ENCODE results near the gene ZG16. TPM values are rescaled to one million over a fixed set of nuclear protein-coding genes. Genes with fewer than 3 reads are reported as not detected.
A peak's percentile ranks its signal among the peaks of the same experiment; 100 is the strongest.

The ZG16 gene
- total and polyA plus RNA-seq, 2 of the 8 experiments (the other 6 are each of a cell fraction or from before 2014, with no cell fraction given) = not detected

DNA sequence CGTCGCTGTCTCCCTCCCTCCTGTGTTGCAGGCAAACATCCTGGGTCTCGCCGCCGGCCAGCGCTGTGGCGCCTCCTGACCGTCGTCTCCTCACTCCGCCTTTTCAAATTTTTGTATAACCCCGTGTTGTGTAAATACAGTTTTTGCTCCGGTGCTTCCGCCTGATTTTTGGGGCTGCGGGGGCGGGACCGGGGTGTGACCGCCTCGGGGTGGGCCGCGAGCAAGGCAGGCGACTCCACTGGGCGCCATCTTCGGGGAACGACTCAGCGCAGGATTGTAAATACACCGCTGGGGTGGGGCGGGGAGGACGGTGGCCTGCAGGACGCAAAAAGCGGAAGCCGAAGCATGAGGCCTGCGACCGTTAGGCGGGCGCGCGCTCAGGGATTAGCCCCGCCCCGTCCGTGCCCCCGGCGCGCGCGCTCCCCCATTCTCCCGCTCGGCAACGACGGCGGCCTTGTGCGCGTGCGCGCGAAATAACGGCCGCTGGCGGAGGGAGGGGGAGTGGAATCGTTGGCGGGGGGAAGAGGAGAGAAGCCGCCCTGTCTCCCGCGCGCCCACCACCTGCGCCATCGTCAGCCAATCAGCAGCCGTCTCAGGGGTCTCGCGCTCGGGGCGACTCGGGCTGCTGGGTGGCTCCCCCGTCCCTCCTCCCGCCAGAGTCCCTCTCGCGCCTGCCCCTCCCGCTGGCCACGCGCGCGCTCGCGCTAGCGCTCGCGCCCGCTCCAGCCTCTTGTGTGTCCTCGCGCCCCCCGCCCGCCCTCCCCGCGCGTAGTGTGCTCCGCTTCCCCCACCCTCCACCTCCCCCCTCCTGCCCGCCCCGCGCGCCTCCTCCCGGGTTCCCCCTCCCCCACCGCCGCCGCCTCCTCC is 27.4 kb downstream of the ZG16 start:
- Histone ChIP-seq H3K14ac (ENCODE audit: insufficient read length) (no peak overlapping the region), H4K20me1 (replicated peaks in 1 of 2; ENCODE audit: control insufficient read depth in 1 of 2, insufficient read depth in 2 of 2, low read length in 2 of 2) (peaks cover 15 to 26% of the 10 kb centered on the region in 2 experiments), H2BK120ac (replicated peaks; ENCODE audit: low read depth, low read length) (no peak overlapping the region), H2BK15ac (ENCODE audit: low read length) (no peak overlapping the region), H4K5ac (ENCODE audit: insufficient read length, low read depth, low read length) (peak overlapping the region; percentile 90), H3K27me3 (replicated peaks in 1 of 4; ENCODE audit: control insufficient read depth in 3 of 4, extremely low read depth in 1 of 4, insufficient read depth in 3 of 4, low read length in 3 of 4) (no peaks in the 10 kb centered on the region), H2BK5ac (ENCODE audit: low read depth, low read length) (peak overlapping the region; percentile 88), H3K36me3 (ENCODE audit: control insufficient read depth in 2 of 4, insufficient read depth in 4 of 4, low read length in 3 of 4) (peaks cover 25 to 58% (median 32%) of the 10 kb centered on the region in 4 experiments), H3K4me2 (ENCODE audit: insufficient read depth in 1 of 2, low read depth in 2 of 2, low read length in 2 of 2) (peak overlapping the region; percentile 69 to 94), H3K18ac (ENCODE audit: extremely low read depth, low read length) (peak overlapping the region; percentile 90), H4K8ac (ENCODE audit: extremely low read depth, insufficient read depth, low read length) (peak overlapping the region; percentile 77), H4K91ac (replicated peaks; ENCODE audit: insufficient read length, low read length) (peak overlapping the region; percentile 98), H2AFZ (ENCODE audit: low read length) (no peak overlapping the region), H3K79me1 (ENCODE audit: low read depth, low read length) (no peaks in the 10 kb centered on the region), H3K56ac (replicated peaks; ENCODE audit: insufficient read length, low read depth, low read length) (peak overlapping the region; percentile 11), H3K79me2 (ENCODE audit: control insufficient read depth in 1 of 2, insufficient read depth in 2 of 2, low read length in 2 of 2) (peaks cover 7 to 22% of the 10 kb centered on the region in 2 experiments), H2BK20ac (ENCODE audit: low read length) (no peak overlapping the region), H3K23me2 (ENCODE audit: low read depth, low read length) (peaks cover 13% of the 10 kb centered on the region; the same call in 1 of the 2 replicates), H3K4ac (replicated peaks; ENCODE audit: insufficient read length, low read depth, low read length) (peak overlapping the region; percentile 92), H2BK12ac (ENCODE audit: low read depth, low read length) (no peak overlapping the region; the same call in 1 of the 2 replicates), H3K4me1 (replicated peaks in 1 of 4; ENCODE audit: control insufficient read depth in 3 of 4, insufficient read depth in 4 of 4, low read length in 3 of 4) (peaks cover 0 to 35% (median 25%) of the 10 kb centered on the region in 4 experiments; a peak in 6 of 7 replicates), H2AK5ac (ENCODE audit: low read depth, low read length) (0 out of 2 replicates have a peak overlapping the region, but pooled peaks have one; percentile 47), H3K9me3 (ENCODE audit: insufficient read depth in 2 of 2, low read depth in 1 of 2, low read length in 1 of 2) (no peaks in the 10 kb centered on the region), H3K27ac (ENCODE audit: low read depth, low read length) (peak overlapping the region; percentile 86), H3K23ac (ENCODE audit: insufficient read length) (no peak overlapping the region), H3K9ac (replicated peaks in 1 of 4; ENCODE audit: extremely low read depth in 1 of 4, low read depth in 3 of 4, low read length in 3 of 4) (peak overlapping the region in 3 of 4 experiments; percentile 22 to 82 (median 79); a peak in 6 of 7 replicates), H3K4me3 (ENCODE audit: extremely low read depth in 1 of 4, insufficient read depth in 2 of 4, low read depth in 3 of 4, low read length in 4 of 4) (peak overlapping the region; percentile 54 to 79 (median 72))
- ChIA-PET POLR2A (ENCODE audit: partially characterized antibody) (interaction anchor here (1.0 to 6.5 kb wide), 14 partner anchors 8 to 121 kb away, joined by 3 to 58 read pairs (median 7); partner anchors contain the start of genes KCTD13, KIF22, MVP and PAGR1), CTCF (ENCODE audit: partially characterized antibody) (interaction anchor here (1.3 to 2.7 kb wide), 3 partner anchors 20 to 154 kb away, joined by 3 to 15 read pairs (median 9); no protein-coding TSS in a partner anchor)
- DNase-seq (ENCODE audit: low read depth in 1 of 2, low spot score in 2 of 2) (peak; percentile 92 to 96), FAIRE-seq (no peak)
- 0% methylated on average over 33 of the region's 103 CpGs; no CpG with 5 or more reads in 1 of the 2 experiments for WGBS, 2 experiments (ENCODE audit: extremely low coverage in 1 of 2, insufficient coverage in 1 of 2, insufficient read length in 1 of 2, insufficient replicate concordance in 2 of 2, low coverage in 1 of 2, low lambda C conversion rate in 2 of 2, missing lambda C conversion rate in 1 of 2)
- TF ChIP-seq CEBPB (IDR thresholded peaks at IDR 0.05; ENCODE audit: low read depth, low read length) (0 out of 2 replicates have a peak, but pooled peaks have one; percentile 13), USF2 (IDR thresholded peaks at IDR 0.05; ENCODE audit: low read length) (peak; percentile 61; the same call in 1 of the 2 replicates), EP300 (IDR thresholded peaks at IDR 0.05; ENCODE audit: borderline replicate concordance in 1 of 2, low read depth in 2 of 2, low read length in 2 of 2) (0 out of 3 replicates have a peak, but pooled peaks of 1 of the 2 experiments have one; percentile 6), MAX (IDR thresholded peaks at IDR 0.05) (peak; percentile 96), YY1 (IDR thresholded peaks at IDR 0.05; ENCODE audit: low read depth, low read length) (peak; percentile 95), SP4 (IDR thresholded peaks at IDR 0.05; ENCODE audit: low read length) (0 out of 2 replicates have a peak, but pooled peaks have one; percentile 76), HDAC2 (IDR thresholded peaks at IDR 0.05; ENCODE audit: borderline replicate concordance in 1 of 2, low read depth in 2 of 2, low read length in 2 of 2) (peak; percentile 61 to 92; a peak in 1 of 4 replicates), NANOG (IDR thresholded peaks at IDR 0.05; ENCODE audit: insufficient read depth, low read depth, low read length, poor library complexity, severe bottlenecking) (no peak)
